Vagina (tissue), 2 donors: ENCODE data around the gene HSFX3. TPM values are rescaled to one million over a fixed set of nuclear protein-coding genes. Genes with fewer than 3 reads are reported as not detected.

ENCODE experiments used
- DNase-seq, 2 donors: peaks; one replicate each; pipeline ENCODE4 v3.0.0-alpha.2; 2017; ENCODE audit errors: extremely low spot score in 2 of 2
- H3K27ac ChIP-seq: fragments of 200-600 bp; sonication (generic); one replicate; pipeline ENCODE4 v1.5.1; 2019
- H3K27me3 ChIP-seq: fragments of 200-600 bp; sonication (generic); one replicate; pipeline ENCODE4 v1.5.1; 2019
- H3K36me3 ChIP-seq, 2 donors: fragments of 200-600 bp; sonication (generic); one replicate each; pipeline ENCODE4 v1.5.1; 2017 to 2019
- H3K4me1 ChIP-seq: fragments of 200-600 bp; sonication (generic); one replicate; pipeline ENCODE4 v1.5.1; 2019
- H3K4me3 ChIP-seq, 2 donors: fragments of 200-600 bp; sonication (generic); 1 replicate in 1 of 2; 2 replicates in 1 of 2; pipeline ENCODE4 v1.5.1; 2016 to 2019
- H3K9me3 ChIP-seq: fragments of 200-600 bp; sonication (generic); one replicate; pipeline ENCODE4 v1.5.1; 2019
- POLR2A ChIP-seq, 2 donors: fragments of 450-650 bp; IDR thresholded peaks; one replicate each; pipeline ENCODE4 v1.6.1; 2017; ENCODE audit warnings: antibody characterized with exemption in 2 of 2, mild to moderate bottlenecking in 2 of 2, moderate library complexity in 2 of 2
- POLR2AphosphoS5 ChIP-seq, 2 donors: sonication (generic); formaldehyde crosslinking; IDR thresholded peaks; one replicate each; pipeline ENCODE4 v1.9.0; 2017; ENCODE audit warnings: antibody characterized with exemption in 2 of 2, mild to moderate bottlenecking in 2 of 2, low read depth in 1 of 2; ENCODE audit not compliant: insufficient read depth in 1 of 2
- intact Hi-C: fragments of 100-400 bp; cut with DNase I; formaldehyde crosslinking; loops from one replicate; pipeline ENCODE4 v1.15.1; 2023
- total RNA-seq: library from RNA; depleted of rRNA; stranded (reverse); fragments of >200 nt; gene quantifications from one replicate; pipeline ENCODE4 v1.2.3, GENCODE V29; 2016
- TF ChIP-seq, protein P1 (sequence below), 3 experiments: fragments of 450-650 bp in 2 of 3; fragments of 200-600 bp in 1 of 3; sonication (generic) in 1 of 3; IDR thresholded peaks; one replicate each; pipeline ENCODE4 v1.5.1; 2017 to 2019; ENCODE audit warnings: antibody characterized with exemption in 3 of 3, mild to moderate bottlenecking in 2 of 3, moderate library complexity in 2 of 3

Gene HSFX3
- total RNA-seq, 1 donor from 2014 or later: not detected

- no peak overlapping the region for H3K4me3 ChIP-seq
- H3K36me3 ChIP-seq: no peaks in the 10 kb centered on the region
- H3K9me3 ChIP-seq: no peaks in the 10 kb centered on the region
- TF ChIP-seq, protein P1, sequence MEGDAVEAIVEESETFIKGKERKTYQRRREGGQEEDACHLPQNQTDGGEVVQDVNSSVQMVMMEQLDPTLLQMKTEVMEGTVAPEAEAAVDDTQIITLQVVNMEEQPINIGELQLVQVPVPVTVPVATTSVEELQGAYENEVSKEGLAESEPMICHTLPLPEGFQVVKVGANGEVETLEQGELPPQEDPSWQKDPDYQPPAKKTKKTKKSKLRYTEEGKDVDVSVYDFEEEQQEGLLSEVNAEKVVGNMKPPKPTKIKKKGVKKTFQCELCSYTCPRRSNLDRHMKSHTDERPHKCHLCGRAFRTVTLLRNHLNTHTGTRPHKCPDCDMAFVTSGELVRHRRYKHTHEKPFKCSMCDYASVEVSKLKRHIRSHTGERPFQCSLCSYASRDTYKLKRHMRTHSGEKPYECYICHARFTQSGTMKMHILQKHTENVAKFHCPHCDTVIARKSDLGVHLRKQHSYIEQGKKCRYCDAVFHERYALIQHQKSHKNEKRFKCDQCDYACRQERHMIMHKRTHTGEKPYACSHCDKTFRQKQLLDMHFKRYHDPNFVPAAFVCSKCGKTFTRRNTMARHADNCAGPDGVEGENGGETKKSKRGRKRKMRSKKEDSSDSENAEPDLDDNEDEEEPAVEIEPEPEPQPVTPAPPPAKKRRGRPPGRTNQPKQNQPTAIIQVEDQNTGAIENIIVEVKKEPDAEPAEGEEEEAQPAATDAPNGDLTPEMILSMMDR (IDR thresholded peaks at IDR 0.05): no peak
- TF ChIP-seq POLR2AphosphoS5 (IDR thresholded peaks at IDR 0.05; ENCODE audit: insufficient read depth in 1 of 2, low read depth in 1 of 2) (no peak), POLR2A (IDR thresholded peaks at IDR 0.05) (no peak)
- no peak overlapping the region for H3K27ac ChIP-seq
- H3K4me1 ChIP-seq: no peaks in the 10 kb centered on the region
- intact Hi-C loops: no loop called here
- no peak for DNase-seq
- H3K27me3 ChIP-seq: no peaks in the 10 kb centered on the region
Observed at GRCh38 chrX:149571770-149572169, 22.0 kb upstream of the HSFX3 start.

- H3K36me3 ChIP-seq: no peaks in the 10 kb centered on the region
- no peak overlapping the region for H3K27ac ChIP-seq
- H3K4me1 ChIP-seq: no peaks in the 10 kb centered on the region
- intact Hi-C loops: no loop called here
- H3K27me3 ChIP-seq: no peaks in the 10 kb centered on the region
- H3K4me3 ChIP-seq: no peak overlapping the region
- no peaks in the 10 kb centered on the region for H3K9me3 ChIP-seq
- TF ChIP-seq POLR2AphosphoS5 (IDR thresholded peaks at IDR 0.05; ENCODE audit: insufficient read depth in 1 of 2, low read depth in 1 of 2) (no peak), POLR2A (IDR thresholded peaks at IDR 0.05) (no peak)
- TF ChIP-seq, protein P1 (IDR thresholded peaks at IDR 0.05): no peak
- DNase-seq: no peak
Observed at GRCh38 chrX:149570668-149571067, 20.9 kb upstream of the HSFX3 start.

GRCh38 chrX:149569770-149570169 is 20.0 kb upstream of the HSFX3 start:
- peak in 1 of 2 donors; percentile 58 for DNase-seq
- intact Hi-C loops: no loop called here
- H3K36me3 ChIP-seq: no peaks in the 10 kb centered on the region

GRCh38 chrX:149568701-149569296 is 19.1 kb upstream of the HSFX3 start:
- H3K27me3 ChIP-seq: no peaks in the 10 kb centered on the region
- intact Hi-C loops: no loop called here
- no peak for TF ChIP-seq POLR2AphosphoS5 (IDR thresholded peaks at IDR 0.05; ENCODE audit: insufficient read depth in 1 of 2, low read depth in 1 of 2)
- TF ChIP-seq, protein P1 (IDR thresholded peaks at IDR 0.05): no peak
- TF ChIP-seq POLR2A (IDR thresholded peaks at IDR 0.05): no peak
- H3K4me1 ChIP-seq: no peaks in the 10 kb centered on the region
- DNase-seq: no peak
- H3K27ac ChIP-seq: no peak overlapping the region
- H3K36me3 ChIP-seq: no peaks in the 10 kb centered on the region
- no peak overlapping the region for H3K4me3 ChIP-seq
- no peaks in the 10 kb centered on the region for H3K9me3 ChIP-seq

More at GRCh38 chrX:149569770-149570169, 20.0 kb upstream of the HSFX3 start:
- no peak overlapping the region for H3K27ac ChIP-seq
- H3K27me3 ChIP-seq: no peaks in the 10 kb centered on the region
- TF ChIP-seq, protein P1 (IDR thresholded peaks at IDR 0.05): no peak
- no peak for TF ChIP-seq POLR2A (IDR thresholded peaks at IDR 0.05)
- no peak for TF ChIP-seq POLR2AphosphoS5 (IDR thresholded peaks at IDR 0.05; ENCODE audit: insufficient read depth in 1 of 2, low read depth in 1 of 2)
- no peaks in the 10 kb centered on the region for H3K9me3 ChIP-seq
- H3K4me3 ChIP-seq: no peak overlapping the region
- H3K4me1 ChIP-seq: no peaks in the 10 kb centered on the region

GRCh38 chrX:149567621-149568417 is 18.1 kb upstream of the HSFX3 start:
- TF ChIP-seq, protein P1 (IDR thresholded peaks at IDR 0.05): no peak
- TF ChIP-seq POLR2A (IDR thresholded peaks at IDR 0.05): no peak
- TF ChIP-seq POLR2AphosphoS5 (IDR thresholded peaks at IDR 0.05; ENCODE audit: insufficient read depth in 1 of 2, low read depth in 1 of 2): no peak
- no peaks in the 10 kb centered on the region for H3K9me3 ChIP-seq
- no peak overlapping the region for H3K4me3 ChIP-seq
- no peak overlapping the region for H3K27ac ChIP-seq
- DNase-seq: peak in 1 of 2 donors; percentile 87
- no peaks in the 10 kb centered on the region for H3K4me1 ChIP-seq
- intact Hi-C loops: no loop called here
- H3K27me3 ChIP-seq: no peaks in the 10 kb centered on the region
- no peaks in the 10 kb centered on the region for H3K36me3 ChIP-seq
